Effector memory CD4-positive, alpha-beta T cell (primary cell): ENCODE results near the gene CRMP1.

Experiments
- DNase-seq, 3 donors: peaks; one replicate each; pipeline ENCODE4 v3.0.0-alpha.2; 2020
- H3K27ac ChIP-seq: 2 replicates; pipeline ENCODE4 v1.7.0; 2013; ENCODE audit warnings: mild to moderate bottlenecking, low read length, moderate library complexity; ENCODE audit not compliant: insufficient read depth, poor library complexity, severe bottlenecking
- H3K27me3 ChIP-seq: replicated peaks from 2 replicates; pipeline ENCODE4 v1.7.0; 2013; ENCODE audit warnings: mild to moderate bottlenecking, low read length; ENCODE audit not compliant: insufficient read depth, control insufficient read depth, poor library complexity, severe bottlenecking
- H3K36me3 ChIP-seq: 2 replicates; pipeline ENCODE4 v1.7.0; 2013; ENCODE audit warnings: mild to moderate bottlenecking, low read length, moderate library complexity; ENCODE audit not compliant: control insufficient read depth, insufficient read depth
- H3K4me1 ChIP-seq: 2 replicates; pipeline ENCODE4 v1.7.0; 2013; ENCODE audit warnings: low read length, mild to moderate bottlenecking; ENCODE audit not compliant: control insufficient read depth, insufficient read depth, poor library complexity, severe bottlenecking
- H3K4me3 ChIP-seq: 2 replicates; pipeline ENCODE4 v1.7.0; 2013; ENCODE audit warnings: low read length, low read depth, mild to moderate bottlenecking; ENCODE audit not compliant: insufficient read depth, poor library complexity, severe bottlenecking
- H3K9me3 ChIP-seq: 2 replicates; pipeline ENCODE4 v1.7.0; 2013; ENCODE audit warnings: mild to moderate bottlenecking, low read length, moderate library complexity; ENCODE audit not compliant: control insufficient read depth

Gene CRMP1

DNA sequence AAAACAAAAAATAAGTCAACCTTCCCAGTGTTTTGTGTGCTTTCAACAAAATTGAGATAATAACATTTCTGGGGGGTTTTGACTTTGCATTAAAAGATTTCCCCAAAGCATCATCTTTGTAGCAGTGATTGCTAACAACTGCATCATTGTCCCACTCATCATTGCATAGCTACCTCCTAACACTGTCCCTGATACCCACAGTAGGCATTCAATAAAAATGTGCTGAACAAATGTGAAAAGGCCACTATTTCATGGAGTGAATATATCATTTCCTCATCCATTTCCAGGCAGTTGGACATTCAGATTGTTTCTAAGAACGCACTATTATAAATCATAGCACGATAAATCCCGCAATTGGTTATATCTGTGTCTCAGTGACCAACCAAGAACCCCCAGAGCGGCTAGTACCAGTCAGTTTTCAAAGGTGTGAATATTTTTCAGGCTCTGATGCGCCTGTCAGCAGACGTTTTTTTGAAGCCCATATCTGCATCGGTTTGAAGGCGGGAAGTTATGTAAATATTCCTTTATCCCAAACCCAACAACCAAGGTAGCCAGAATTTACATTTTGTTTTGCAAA, 36.0 kb upstream of the CRMP1 start:
- Histone ChIP-seq H3K9me3 (no peaks in the 10 kb centered on the region), H3K27ac (no peak overlapping the region), H3K4me1 (no peaks in the 10 kb centered on the region), H3K36me3 (no peaks in the 10 kb centered on the region), H3K4me3 (no peak overlapping the region), H3K27me3 (no peaks in the 10 kb centered on the region)
- DNase-seq, result no peak

DNA sequence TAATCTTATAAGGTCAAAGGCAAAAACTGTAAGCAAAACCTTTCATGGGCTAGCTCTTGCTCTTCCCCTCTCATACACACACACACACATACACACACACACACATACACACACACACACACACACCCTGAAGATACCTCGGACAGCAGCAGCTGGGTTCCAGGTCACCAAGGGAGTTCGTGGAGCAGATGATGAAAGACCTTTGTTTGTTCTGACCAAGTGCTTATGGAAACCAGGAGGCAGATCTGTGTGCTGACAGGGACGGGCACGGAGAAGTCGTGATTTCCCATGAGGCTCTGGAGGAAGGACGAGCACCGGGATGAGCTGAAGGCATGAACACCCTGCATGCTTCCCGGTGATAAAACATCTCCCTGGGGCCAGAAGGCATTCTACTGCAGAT, 35.4 kb upstream of the CRMP1 start:
- Histone ChIP-seq H3K9me3 (no peaks in the 10 kb centered on the region), H3K4me3 (no peak overlapping the region), H3K36me3 (no peaks in the 10 kb centered on the region), H3K27ac (no peak overlapping the region), H3K4me1 (no peaks in the 10 kb centered on the region), H3K27me3 (no peaks in the 10 kb centered on the region)
- DNase-seq, result no peak

DNA sequence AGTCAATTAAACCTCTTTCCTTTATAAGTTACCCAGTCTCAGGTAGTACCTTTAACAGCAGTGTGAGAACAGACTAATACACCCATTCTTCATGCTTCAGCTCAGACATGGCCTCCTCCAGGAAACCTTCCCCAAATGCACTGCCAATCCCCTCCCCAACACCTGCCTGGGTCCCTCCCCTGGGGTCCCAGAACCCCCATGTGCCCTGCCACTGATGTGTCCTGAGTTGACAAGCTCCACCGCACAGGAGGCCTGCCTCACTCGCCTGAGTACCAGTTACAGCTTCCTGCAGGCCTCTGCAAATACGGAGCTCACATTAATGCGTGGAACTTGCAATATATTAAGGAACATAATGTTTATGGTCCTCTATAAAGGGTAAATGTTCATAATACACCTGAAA, 34.9 kb upstream of the CRMP1 start:
- H3K27ac ChIP-seq, result no peak overlapping the region
- H3K27me3 ChIP-seq, result no peaks in the 10 kb centered on the region

DNA sequence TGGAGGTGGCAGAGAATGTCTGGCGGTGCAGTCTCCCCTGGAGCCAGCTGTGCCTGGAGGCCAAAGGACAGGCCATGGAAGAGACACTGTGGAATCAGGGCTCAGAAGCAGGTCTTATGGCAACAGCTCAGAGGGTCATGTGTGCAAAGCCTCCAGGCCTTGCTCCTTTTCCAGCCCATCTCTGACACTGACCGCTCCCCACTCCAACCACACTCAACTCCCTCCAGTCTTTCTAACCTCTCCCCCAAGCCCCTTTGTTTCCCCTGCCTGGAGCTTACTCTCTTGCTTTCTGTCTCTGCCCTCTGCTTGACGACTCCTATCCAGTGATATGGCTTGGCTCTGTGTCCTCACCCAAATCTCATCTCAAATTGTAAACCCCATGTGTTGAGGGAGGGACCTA, 34.2 kb upstream of the CRMP1 start:
- no peaks in the 10 kb centered on the region for H3K27me3 ChIP-seq
- no peak overlapping the region for H3K27ac ChIP-seq
- no peaks in the 10 kb centered on the region for H3K4me1 ChIP-seq
- H3K9me3 ChIP-seq, result no peaks in the 10 kb centered on the region
- no peak overlapping the region for H3K4me3 ChIP-seq
- DNase-seq, result no peak
- no peaks in the 10 kb centered on the region for H3K36me3 ChIP-seq

More for the DNA sequence above, 34.9 kb upstream of the CRMP1 start:
- DNase-seq, result no peak
- Histone ChIP-seq H3K4me1 (no peaks in the 10 kb centered on the region), H3K4me3 (no peak overlapping the region), H3K9me3 (no peaks in the 10 kb centered on the region), H3K36me3 (no peaks in the 10 kb centered on the region)

DNA sequence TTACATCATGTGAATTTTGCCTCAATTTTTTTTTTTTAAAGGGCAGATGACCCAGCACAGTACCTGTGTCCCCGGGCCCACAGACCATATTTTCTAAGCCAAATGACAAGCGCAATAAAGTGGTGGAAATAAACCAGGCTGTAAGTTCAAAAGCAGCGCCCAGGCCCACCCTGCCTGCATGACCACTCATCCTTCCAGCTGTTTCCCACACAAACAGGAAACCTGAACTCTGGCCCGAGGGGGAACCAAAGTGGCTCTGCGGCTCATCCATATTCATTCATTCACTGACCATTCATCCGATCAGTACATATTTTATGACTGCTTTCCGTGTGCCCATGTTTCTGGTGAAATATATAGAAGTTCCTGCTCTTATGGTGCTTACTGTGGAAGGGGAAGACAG, 33.7 kb upstream of the CRMP1 start:
- H3K27me3 ChIP-seq, result no peaks in the 10 kb centered on the region
- no peak overlapping the region for H3K27ac ChIP-seq
- no peaks in the 10 kb centered on the region for H3K36me3 ChIP-seq
- no peaks in the 10 kb centered on the region for H3K9me3 ChIP-seq
- DNase-seq, result no peak
- no peaks in the 10 kb centered on the region for H3K4me1 ChIP-seq
- H3K4me3 ChIP-seq, result no peak overlapping the region

DNA sequence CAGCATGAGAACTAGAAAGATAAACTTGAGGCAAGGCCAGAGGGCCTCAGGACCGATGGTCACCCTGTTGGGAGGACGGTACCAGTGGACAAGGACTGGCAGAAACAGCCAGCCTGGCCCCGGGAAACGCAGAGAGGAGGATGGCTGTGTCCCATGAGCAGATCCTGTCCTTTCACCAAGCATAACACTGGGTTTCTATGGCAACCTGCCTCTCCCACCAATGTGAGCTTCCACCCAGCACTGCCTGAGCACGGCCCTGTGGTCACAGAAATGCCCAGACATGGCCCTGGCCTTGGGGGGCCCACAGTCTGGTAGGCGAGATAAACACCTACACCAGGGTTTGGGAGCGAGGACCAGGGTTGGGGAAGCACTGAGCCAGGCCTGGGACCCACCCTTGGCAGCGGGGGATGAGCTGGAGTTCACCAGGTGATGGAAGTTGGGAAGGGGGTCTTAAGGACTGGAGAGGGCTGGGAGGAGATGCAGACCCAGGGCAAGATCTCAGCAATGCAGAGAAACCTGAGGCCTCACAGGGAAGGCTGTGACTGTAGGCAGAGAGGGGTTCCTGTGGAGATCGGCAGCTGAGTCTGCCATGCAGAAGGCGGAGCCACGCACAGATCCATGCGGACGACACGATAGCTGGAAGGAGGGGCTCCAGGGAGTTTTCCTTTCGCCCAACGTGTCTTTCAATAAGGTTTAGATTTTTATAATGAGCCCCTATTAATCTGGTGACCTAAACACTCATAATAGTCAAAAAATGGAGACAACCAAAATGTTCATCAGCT, 32.7 kb upstream of the CRMP1 start:
- Histone ChIP-seq H3K9me3 (no peaks in the 10 kb centered on the region), H3K27ac (no peak overlapping the region), H3K4me1 (no peaks in the 10 kb centered on the region), H3K27me3 (no peaks in the 10 kb centered on the region), H3K4me3 (no peak overlapping the region), H3K36me3 (no peaks in the 10 kb centered on the region)
- no peak for DNase-seq

DNA sequence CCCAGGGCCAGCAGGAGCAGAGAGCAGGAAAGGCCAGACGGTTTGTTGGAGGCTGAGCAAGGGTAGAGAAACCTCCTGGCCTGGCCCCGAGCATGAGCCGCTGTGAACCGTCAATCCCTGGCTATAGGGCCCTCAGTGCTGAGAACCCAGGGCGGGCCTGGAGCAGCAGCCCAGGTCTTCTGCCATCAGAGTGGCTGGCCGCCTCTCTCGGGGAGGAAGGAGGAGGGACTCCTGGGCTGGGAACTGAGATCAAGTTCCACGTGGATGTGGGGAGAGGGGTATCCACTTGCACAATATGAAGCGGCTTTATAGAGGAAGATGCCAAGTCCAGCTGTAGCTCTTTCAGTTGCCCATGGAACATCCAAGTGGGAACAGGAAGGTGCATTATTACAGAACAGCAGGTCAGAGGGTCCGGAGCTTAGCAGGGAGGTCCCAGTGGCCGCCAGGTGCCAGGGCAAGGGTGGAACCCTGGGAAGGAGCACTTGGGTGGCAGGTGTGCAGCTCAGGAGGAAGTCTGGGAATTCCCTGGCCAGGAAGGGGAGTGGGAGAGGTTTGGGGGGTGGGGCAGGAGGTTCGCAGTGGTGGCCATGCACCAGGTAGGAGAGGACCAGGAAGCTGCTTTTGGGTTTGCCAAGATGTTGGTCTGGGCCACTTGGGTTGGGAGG, 31.7 kb upstream of the CRMP1 start:
- H3K9me3 ChIP-seq, result no peaks in the 10 kb centered on the region
- H3K27me3 ChIP-seq, result no peaks in the 10 kb centered on the region
- no peaks in the 10 kb centered on the region for H3K4me1 ChIP-seq
- H3K36me3 ChIP-seq, result no peaks in the 10 kb centered on the region
- H3K27ac ChIP-seq, result no peak overlapping the region
- no peak for DNase-seq
- H3K4me3 ChIP-seq, result no peak overlapping the region

DNA sequence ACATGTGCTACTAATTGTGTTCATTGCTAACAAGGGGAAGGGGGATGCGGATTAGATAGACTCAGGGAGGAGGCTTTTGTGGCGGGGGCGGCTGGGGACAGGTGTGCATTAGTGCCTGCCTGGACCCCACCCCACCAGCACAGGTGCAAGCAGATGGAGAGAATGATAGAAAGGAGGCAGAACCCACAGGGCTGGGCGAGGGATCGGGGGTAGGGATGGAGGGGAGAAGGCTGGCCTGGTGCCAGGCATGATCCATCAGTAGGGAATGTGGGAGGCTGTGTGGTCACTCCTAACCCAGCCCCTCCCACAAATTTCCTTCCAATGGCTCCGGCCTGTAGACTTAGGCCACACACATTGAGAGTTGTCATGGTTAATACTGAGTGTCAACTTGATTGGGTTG, 30.5 kb upstream of the CRMP1 start:
- Histone ChIP-seq H3K4me3 (no peak overlapping the region), H3K9me3 (no peaks in the 10 kb centered on the region), H3K4me1 (no peaks in the 10 kb centered on the region), H3K27me3 (no peaks in the 10 kb centered on the region), H3K36me3 (no peaks in the 10 kb centered on the region), H3K27ac (no peak overlapping the region)
- DNase-seq, result no peak

DNA sequence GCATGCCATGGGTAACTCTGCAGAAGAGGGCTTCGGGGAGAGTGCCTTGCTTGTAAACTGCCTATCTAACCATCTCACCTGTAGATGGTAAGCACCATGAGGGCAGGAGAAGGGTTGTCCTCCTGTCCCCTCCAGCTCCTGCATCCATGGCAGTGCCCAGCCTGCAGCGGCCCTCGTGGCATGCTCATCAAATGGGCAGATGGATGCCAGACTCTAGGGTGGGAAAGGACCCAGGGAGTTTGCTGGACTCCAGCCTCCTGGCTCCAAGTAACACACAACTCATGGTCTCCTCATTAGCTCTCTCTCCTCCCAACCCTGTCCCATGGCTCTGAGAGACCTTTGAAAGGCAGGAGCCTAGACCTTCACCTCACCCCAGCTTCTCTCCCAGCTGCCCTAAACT, 29.7 kb upstream of the CRMP1 start:
- no peak overlapping the region for H3K27ac ChIP-seq
- no peaks in the 10 kb centered on the region for H3K27me3 ChIP-seq
- no peaks in the 10 kb centered on the region for H3K36me3 ChIP-seq
- no peak for DNase-seq
- no peaks in the 10 kb centered on the region for H3K9me3 ChIP-seq
- no peaks in the 10 kb centered on the region for H3K4me1 ChIP-seq
- no peak overlapping the region for H3K4me3 ChIP-seq

DNA sequence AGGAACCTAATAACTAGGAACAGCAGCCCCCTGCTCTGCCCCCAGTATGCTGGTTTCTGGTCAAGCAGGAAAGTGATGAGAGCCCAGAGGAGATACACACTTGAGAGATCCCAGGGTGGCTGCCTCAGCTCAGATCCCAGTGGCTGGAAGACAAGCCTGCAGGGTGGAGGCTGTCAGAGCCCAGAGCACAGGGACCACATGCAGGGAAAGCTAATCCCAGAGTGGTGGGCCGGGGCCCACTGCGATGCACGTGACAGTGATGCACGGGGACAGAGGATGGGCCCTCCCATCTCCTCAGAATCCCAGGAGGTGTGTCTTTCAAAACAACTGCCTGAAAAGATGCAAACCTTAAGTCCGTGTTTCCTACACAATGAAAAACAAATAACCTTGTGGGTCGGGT, 29.1 kb upstream of the CRMP1 start:
- no peaks in the 10 kb centered on the region for H3K9me3 ChIP-seq
- H3K4me1 ChIP-seq, result no peaks in the 10 kb centered on the region
- H3K27me3 ChIP-seq, result no peaks in the 10 kb centered on the region
- no peak overlapping the region for H3K4me3 ChIP-seq
- no peak for DNase-seq
- no peak overlapping the region for H3K27ac ChIP-seq
- no peaks in the 10 kb centered on the region for H3K36me3 ChIP-seq
